Left ventricle myocardium inferior (tissue), 1 donor: Measurements from ENCODE around the gene CHCHD4. TPM values are rescaled to one million over a fixed set of nuclear protein-coding genes. Genes with fewer than 3 reads are reported as not detected.
"Not testable (repeated sequence)": the region's sequence is repeated elsewhere in the genome, so short reads cannot be mapped to it uniquely, and the experiment has no call there.

Experiments
- DNase-seq: peaks from one replicate; pipeline ENCODE4 v3.0.0-alpha.2; 2020
- H3K27ac ChIP-seq: fragments of 200-600 bp; replicated peaks from 2 replicates; pipeline ENCODE4 v1.8.0; 2021
- H3K27me3 ChIP-seq: fragments of 200-600 bp; 2 replicates; pipeline ENCODE4 v1.8.0; 2021; ENCODE audit warnings: low read depth
- H3K36me3 ChIP-seq: fragments of 200-600 bp; 2 replicates; pipeline ENCODE4 v1.8.0; 2021
- H3K4me1 ChIP-seq: fragments of 200-600 bp; 2 replicates; pipeline ENCODE4 v1.8.0; 2021
- H3K4me3 ChIP-seq: fragments of 200-600 bp; 2 replicates; pipeline ENCODE4 v1.8.0; 2021; ENCODE audit warnings: mild to moderate bottlenecking, moderate library complexity
- H3K9me3 ChIP-seq: fragments of 200-600 bp; replicated peaks from 2 replicates; pipeline ENCODE4 v1.8.0; 2021
- intact Hi-C: fragments of 100-400 bp; cut with micrococcal nuclease; formaldehyde crosslinking; loops from one replicate; pipeline ENCODE4 v1.11.0; 2022
- total RNA-seq: library from RNA; stranded (reverse); fragmentation: NEBNext Ultra II Directional; extraction: Animal tissue kit (Norgen Biotek cat#: 25700); gene quantifications from one replicate; pipeline ENCODE4 v1.2.1, GENCODE V29; 2021
- TF ChIP-seq, protein P1 (sequence below): fragments of 200-600 bp; IDR thresholded peaks from 2 replicates; pipeline ENCODE4 v1.8.0; 2021; ENCODE audit warnings: antibody characterized with exemption, mild to moderate bottlenecking, borderline replicate concordance
- donor health status: DM: no; HTN: yes; CAD: no; lungs with severe emphysema.

CHCHD4 gene
- total RNA-seq, 1 donor from 2014 or later, result 37.6 TPM

DNA sequence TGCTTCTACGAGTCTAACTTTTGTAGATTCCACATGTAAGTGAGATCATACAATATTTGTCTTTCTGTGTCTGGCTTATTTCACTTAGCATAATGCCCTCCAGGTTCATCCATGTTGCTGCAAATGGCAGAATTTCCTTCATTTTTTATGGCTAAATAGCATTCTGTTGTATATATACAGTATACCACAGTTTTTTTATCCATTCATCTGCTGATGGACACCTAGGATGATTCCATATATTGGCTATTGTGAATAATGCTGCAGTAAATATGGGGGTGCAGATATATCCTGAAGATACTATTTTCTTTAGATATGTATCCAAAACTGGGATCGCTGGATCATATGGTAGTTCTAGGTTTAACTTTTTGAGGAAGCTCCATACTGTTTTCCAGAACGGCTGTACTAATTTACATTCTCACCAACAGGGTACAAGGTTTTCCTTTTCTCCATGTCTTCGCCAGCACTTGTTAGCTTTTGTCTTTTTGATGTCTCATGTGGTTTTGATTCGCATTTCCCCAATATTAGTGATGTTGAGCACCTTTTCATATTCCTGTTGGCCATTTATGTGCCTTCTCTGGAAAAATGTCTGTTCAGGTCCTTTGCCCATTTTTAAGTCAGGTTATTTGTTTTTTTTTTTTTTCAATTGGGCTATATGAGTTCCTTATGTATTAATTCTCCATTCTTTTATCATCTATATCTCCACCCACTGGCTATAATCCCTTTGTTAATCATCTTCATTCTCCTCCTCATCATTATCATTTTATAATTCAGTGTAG lies 26.9 kb downstream of the CHCHD4 start:
- intact Hi-C loops, result no loop called here
- peaks cover 13% of the 10 kb centered on the region for H3K9me3 ChIP-seq
- peaks cover 35% of the 10 kb centered on the region for H3K27me3 ChIP-seq
- TF ChIP-seq, protein P1, sequence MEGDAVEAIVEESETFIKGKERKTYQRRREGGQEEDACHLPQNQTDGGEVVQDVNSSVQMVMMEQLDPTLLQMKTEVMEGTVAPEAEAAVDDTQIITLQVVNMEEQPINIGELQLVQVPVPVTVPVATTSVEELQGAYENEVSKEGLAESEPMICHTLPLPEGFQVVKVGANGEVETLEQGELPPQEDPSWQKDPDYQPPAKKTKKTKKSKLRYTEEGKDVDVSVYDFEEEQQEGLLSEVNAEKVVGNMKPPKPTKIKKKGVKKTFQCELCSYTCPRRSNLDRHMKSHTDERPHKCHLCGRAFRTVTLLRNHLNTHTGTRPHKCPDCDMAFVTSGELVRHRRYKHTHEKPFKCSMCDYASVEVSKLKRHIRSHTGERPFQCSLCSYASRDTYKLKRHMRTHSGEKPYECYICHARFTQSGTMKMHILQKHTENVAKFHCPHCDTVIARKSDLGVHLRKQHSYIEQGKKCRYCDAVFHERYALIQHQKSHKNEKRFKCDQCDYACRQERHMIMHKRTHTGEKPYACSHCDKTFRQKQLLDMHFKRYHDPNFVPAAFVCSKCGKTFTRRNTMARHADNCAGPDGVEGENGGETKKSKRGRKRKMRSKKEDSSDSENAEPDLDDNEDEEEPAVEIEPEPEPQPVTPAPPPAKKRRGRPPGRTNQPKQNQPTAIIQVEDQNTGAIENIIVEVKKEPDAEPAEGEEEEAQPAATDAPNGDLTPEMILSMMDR, result no peak
- no peak overlapping the region for H3K4me3 ChIP-seq
- no peaks in the 10 kb centered on the region for H3K4me1 ChIP-seq
- no peak overlapping the region for H3K27ac ChIP-seq
- no peak for DNase-seq
- no peaks in the 10 kb centered on the region for H3K36me3 ChIP-seq

DNA sequence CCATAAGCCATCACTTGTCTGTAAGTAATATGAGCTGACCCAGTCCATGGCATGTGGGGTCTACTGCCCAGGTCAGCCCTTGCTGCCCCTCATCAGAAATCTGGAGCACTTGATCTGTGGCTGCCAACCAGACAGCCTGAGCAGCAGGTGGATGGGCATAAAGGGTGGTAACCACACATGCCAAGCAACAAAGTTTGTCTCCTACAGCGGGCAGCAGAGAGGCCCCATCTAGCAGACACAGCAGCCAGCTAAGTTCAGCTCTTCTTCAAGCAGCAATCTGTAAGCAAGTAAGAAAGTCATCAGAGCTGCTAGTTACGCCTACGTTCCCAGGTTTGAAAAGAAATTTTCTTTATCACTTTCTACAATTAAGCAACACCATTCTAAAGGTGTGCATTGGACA lies 27.9 kb downstream of the CHCHD4 start:
- no peaks in the 10 kb centered on the region for H3K36me3 ChIP-seq
- H3K27me3 ChIP-seq, result peaks cover 37% of the 10 kb centered on the region
- H3K4me3 ChIP-seq, result no peak overlapping the region
- DNase-seq, result no peak
- H3K4me1 ChIP-seq, result no peaks in the 10 kb centered on the region
- H3K27ac ChIP-seq, result no peak overlapping the region
- peaks cover 13% of the 10 kb centered on the region for H3K9me3 ChIP-seq
- TF ChIP-seq, protein P1, result no peak
- intact Hi-C loops, result no loop called here

DNA sequence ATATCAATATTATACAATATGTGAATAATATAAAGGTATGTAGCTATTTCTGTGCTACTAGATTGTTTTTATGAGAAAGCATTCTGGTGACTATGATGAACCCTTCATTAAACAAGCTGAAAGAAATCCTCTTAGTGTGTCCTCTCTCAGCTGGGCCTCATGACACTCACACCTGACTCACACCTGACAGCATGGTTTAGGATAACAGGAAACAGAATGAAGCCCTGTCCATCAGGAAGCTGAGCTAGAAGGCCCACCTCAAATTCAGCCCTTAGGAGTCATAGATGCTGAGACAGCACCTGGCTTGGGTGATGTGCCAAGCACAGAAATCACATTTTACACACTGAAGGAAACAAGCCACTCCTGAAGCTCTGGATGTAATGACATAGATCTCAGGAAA lies 30.8 kb downstream of the CHCHD4 start:
- TF ChIP-seq, protein P1, result no peak
- no peak for DNase-seq
- intact Hi-C loops, result no loop called here
- Histone ChIP-seq H3K4me1 (no peaks in the 10 kb centered on the region), H3K27ac (no peak overlapping the region), H3K27me3 (peaks cover 35% of the 10 kb centered on the region), H3K4me3 (no peak overlapping the region), H3K9me3 (peaks cover 17% of the 10 kb centered on the region), H3K36me3 (no peaks in the 10 kb centered on the region)

DNA sequence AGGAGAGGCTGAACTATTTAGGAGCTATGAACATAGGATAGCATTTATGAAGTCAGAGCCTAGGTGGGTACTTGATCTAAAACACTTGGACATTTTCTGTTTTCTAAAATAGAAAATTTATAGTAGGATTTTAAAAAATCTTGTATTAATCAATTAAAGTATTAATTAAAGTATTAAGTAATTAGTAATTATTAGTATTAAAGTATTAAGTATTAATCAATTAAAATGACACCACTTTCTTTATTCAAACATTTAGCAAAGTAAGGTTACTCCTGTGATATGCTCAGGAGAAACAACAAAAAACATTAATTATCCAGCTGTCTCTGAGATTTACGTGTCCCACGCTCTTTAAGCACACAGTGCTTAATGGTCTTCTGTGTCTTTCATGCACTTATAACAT lies 32.2 kb downstream of the CHCHD4 start:
- intact Hi-C loops, result no loop called here
- Histone ChIP-seq H3K9me3 (peaks cover 19% of the 10 kb centered on the region), H3K36me3 (no peaks in the 10 kb centered on the region), H3K27me3 (peaks cover 30% of the 10 kb centered on the region), H3K4me1 (no peaks in the 10 kb centered on the region), H3K4me3 (no peak overlapping the region), H3K27ac (no peak overlapping the region)
- no peak for DNase-seq
- TF ChIP-seq, protein P1, result no peak

DNA sequence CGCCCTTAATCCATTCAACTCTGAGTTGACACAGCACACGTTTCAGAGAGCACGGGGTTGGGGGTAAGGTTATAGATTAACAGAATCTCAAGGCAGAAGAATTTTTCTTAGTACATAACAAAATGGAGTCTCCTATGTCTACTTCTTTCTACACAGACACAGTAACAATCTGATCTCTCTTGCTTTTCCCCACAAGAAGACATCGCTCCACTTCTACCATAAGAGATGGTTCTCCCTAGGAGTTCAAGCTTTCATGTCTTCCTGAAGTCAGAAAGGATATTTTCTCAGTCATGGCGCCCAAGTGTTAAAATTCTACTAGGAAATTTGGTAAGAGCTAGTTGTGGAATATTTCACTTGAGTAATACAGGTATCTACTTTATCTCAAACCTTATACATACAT lies 32.7 kb downstream of the CHCHD4 start:
- H3K36me3 ChIP-seq, H3K4me3 ChIP-seq, intact Hi-C loops, H3K27ac ChIP-seq, H3K4me1 ChIP-seq, DNase-seq: not testable (repeated sequence)
- Histone ChIP-seq H3K27me3 (peaks cover 30% of the 10 kb centered on the region), H3K9me3 (peaks cover 21% of the 10 kb centered on the region)

DNA sequence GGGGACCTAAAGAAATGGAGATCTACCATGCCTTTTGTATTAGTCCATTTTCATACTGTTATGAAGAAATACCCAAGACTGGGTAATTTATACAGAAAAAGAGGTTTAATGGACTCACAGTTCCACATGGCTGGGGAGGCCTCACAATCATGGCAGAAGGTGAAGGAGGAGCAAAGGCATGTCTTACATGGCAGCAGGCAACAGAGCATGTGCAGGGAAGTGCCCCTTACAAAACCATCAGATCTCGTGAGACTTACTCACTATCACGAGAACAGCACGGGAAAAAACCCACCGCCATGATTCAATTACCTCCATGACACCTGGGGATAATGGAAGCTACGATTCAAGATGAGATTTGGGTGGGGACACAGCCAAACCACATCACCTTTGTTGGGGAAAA lies 37.2 kb downstream of the CHCHD4 start:
- DNase-seq, H3K4me3 ChIP-seq, H3K27ac ChIP-seq, H3K36me3 ChIP-seq, intact Hi-C loops, H3K27me3 ChIP-seq, H3K4me1 ChIP-seq: not testable (repeated sequence)
- H3K9me3 ChIP-seq, result peaks cover 21% of the 10 kb centered on the region
